ENCODE results near the gene TPPP2.

TPPP2 gene

GRCh38 chr14:21048638-21049037 is 18.6 kb downstream of the TPPP2 start:
- H3K4me3 ChIP-seq (ENCODE audit: control insufficient read depth in 1 of 7, extremely low read depth in 1 of 7, insufficient read depth in 4 of 7, low read depth in 2 of 7, low read length in 6 of 7), result no peak overlapping the region

DNA sequence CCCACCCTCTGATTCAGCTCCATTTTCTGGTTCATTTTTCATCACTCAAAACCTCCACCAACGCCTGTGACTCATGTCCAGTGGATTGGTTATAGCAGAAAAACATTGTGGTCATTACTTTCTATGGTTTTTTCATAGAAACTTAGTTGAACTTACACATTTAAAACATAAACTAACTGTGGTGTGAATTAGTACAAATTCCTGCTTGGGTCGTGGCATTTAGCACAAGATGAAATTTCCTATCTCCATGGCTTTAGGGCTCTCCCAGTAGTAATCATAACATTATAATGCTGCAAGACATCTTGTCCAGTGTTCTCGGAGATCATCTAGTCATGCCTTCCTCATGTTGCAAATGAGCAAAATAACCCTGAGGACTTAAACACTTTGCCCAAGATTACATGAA is 19.3 kb downstream of the TPPP2 start:
- WGBS (ENCODE audit: insufficient coverage), result 94% methylated on average over 2 of the region's 3 CpGs
- POLR2A ChIA-PET, result no interaction called here
- H3K9me3 ChIP-seq (ENCODE audit: control extremely low read depth in 1 of 5, control insufficient read depth in 4 of 5, insufficient read depth in 2 of 5, low read depth in 1 of 5, low read length in 4 of 5), result no peaks in the 10 kb centered on the region
- DNase-seq, result no peak
- H3K27ac ChIP-seq (ENCODE audit: insufficient read depth in 1 of 2, low read depth in 1 of 2, low read length in 2 of 2, poor library complexity in 1 of 2, severe bottlenecking in 2 of 2), result no peak overlapping the region
- no peaks in the 10 kb centered on the region for H3K36me3 ChIP-seq (ENCODE audit: control insufficient read depth in 4 of 4, insufficient read depth in 4 of 4, low read length in 3 of 4)
- CTCF ChIA-PET, result interaction anchor here (1.5 to 6.7 kb wide), 5 partner anchors 10 to 35 kb away, joined by 3 to 42 read pairs (median 12); no protein-coding TSS in a partner anchor
- H3K4me3 ChIP-seq (ENCODE audit: control insufficient read depth in 1 of 7, extremely low read depth in 1 of 7, insufficient read depth in 4 of 7, low read depth in 2 of 7, low read length in 6 of 7), result no peak overlapping the region
- no peaks in the 10 kb centered on the region for H3K27me3 ChIP-seq (replicated peaks in 2 of 5; ENCODE audit: control insufficient read depth in 4 of 5, insufficient read depth in 5 of 5, low read length in 4 of 5)
- H3K4me1 ChIP-seq (ENCODE audit: control extremely low read depth in 1 of 4, control insufficient read depth in 4 of 4, insufficient read depth in 4 of 4, low read length in 3 of 4), result peaks cover 5 to 13% (median 11%) of the 10 kb centered on the region in 4 experiments

More at GRCh38 chr14:21048638-21049037, 18.6 kb downstream of the TPPP2 start:
- H3K27ac ChIP-seq (ENCODE audit: insufficient read depth in 1 of 2, low read depth in 1 of 2, low read length in 2 of 2, poor library complexity in 1 of 2, severe bottlenecking in 2 of 2), result no peak overlapping the region
- no peaks in the 10 kb centered on the region for H3K27me3 ChIP-seq (replicated peaks in 2 of 5; ENCODE audit: control insufficient read depth in 4 of 5, insufficient read depth in 5 of 5, low read length in 4 of 5)
- H3K4me1 ChIP-seq (ENCODE audit: control extremely low read depth in 1 of 4, control insufficient read depth in 4 of 4, insufficient read depth in 4 of 4, low read length in 3 of 4), result peaks cover 9 to 19% (median 17%) of the 10 kb centered on the region in 4 experiments
- H3K36me3 ChIP-seq (ENCODE audit: control insufficient read depth in 4 of 4, insufficient read depth in 4 of 4, low read length in 3 of 4), result no peaks in the 10 kb centered on the region
- no peak for DNase-seq
- WGBS (ENCODE audit: insufficient coverage), result 100% methylated on average over 2 of the region's 2 CpGs
- H3K9me3 ChIP-seq (ENCODE audit: control extremely low read depth in 1 of 5, control insufficient read depth in 4 of 5, insufficient read depth in 2 of 5, low read depth in 1 of 5, low read length in 4 of 5), result no peaks in the 10 kb centered on the region
- CTCF ChIA-PET, result interaction anchor here (0.9 to 6.7 kb wide), 11 partner anchors 9 to 77 kb away, joined by 3 to 42 read pairs (median 11); partner anchors contain the start of gene RNASE8
- POLR2A ChIA-PET, result no interaction called here

DNA sequence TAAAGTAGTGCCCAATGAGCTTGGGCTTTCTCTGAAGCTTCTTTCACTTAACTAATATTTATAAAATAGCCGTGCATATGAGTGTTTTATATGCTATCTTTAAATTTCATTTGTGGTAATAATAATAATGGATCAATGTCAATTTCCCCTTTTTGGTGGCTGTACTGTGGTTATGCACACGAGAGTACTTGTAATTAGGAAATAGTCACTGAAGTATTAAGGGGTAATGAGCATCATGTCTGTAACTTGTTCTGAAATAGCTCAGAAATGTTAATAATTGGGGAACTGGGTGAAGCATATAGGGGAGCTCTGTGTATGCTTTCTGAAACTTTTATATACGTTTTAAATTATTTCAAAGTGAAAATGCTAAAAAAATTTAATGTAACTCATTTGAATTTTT is 20.6 kb downstream of the TPPP2 start:
- ChIA-PET POLR2A (no interaction called here), CTCF (interaction anchor here (0.5 to 6.7 kb wide), 8 partner anchors 11 to 481 kb away, joined by 3 to 42 read pairs (median 4); no protein-coding TSS in a partner anchor)
- Histone ChIP-seq H3K4me1 (ENCODE audit: control extremely low read depth in 1 of 4, control insufficient read depth in 4 of 4, insufficient read depth in 4 of 4, low read length in 3 of 4) (peaks cover 0 to 4% (median 2%) of the 10 kb centered on the region in 4 experiments), H3K9me3 (ENCODE audit: control extremely low read depth in 1 of 5, control insufficient read depth in 4 of 5, insufficient read depth in 2 of 5, low read depth in 1 of 5, low read length in 4 of 5) (no peaks in the 10 kb centered on the region), H3K27me3 (replicated peaks in 2 of 5; ENCODE audit: control insufficient read depth in 4 of 5, insufficient read depth in 5 of 5, low read length in 4 of 5) (no peaks in the 10 kb centered on the region), H3K4me3 (ENCODE audit: control insufficient read depth in 1 of 7, extremely low read depth in 1 of 7, insufficient read depth in 4 of 7, low read depth in 2 of 7, low read length in 6 of 7) (no peak overlapping the region), H3K27ac (ENCODE audit: insufficient read depth in 1 of 2, low read depth in 1 of 2, low read length in 2 of 2, poor library complexity in 1 of 2, severe bottlenecking in 2 of 2) (no peak overlapping the region), H3K36me3 (ENCODE audit: control insufficient read depth in 4 of 4, insufficient read depth in 4 of 4, low read length in 3 of 4) (no peaks in the 10 kb centered on the region)
- WGBS (ENCODE audit: insufficient coverage), result 0% methylated on average over 1 of the region's 3 CpGs
- DNase-seq, result peak in 1 of 3 donors; percentile 33

DNA sequence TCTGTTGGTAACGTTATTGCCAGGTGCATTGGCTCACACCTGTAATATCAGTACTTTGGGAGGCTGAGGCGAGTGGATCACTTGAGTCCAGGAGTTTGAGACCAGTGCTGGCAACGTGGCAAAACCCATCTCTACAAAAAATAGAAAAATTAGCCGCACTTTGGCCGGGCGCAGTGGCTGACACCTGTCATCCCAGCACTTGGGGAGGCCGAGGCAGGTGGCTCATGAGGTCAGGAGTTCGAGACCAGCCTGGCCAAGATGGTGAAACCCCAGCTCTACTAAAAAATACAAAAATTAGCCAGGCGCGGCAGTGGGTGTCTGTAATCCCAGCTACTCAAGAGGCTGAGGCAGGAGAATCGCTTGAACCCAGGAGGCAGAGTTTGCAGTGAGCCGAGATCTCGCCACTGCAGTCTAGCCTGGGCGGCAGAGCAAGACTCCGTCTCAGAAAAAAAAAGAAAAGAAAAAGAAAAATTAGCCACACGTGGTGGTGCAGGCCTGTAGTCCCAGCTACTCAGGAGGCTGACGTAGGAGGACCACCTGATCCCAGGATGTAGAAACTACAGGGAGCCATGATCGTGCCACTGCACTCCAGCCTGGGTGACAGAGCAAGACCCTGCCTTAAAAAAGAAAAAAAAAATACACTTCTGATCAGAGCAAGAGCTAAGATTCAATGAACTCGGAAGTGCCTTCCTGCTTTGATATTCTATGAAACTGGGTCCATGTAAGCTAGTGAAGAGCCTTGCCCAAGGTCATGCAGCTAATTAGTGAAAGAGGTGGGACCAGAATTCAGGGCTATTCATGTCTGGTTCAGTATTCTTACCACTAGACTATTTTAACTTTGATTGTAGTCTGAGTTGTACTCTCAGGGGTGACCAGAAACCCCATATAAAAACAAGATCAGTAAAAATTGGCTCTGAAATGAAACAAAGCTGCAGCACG is 23.4 kb downstream of the TPPP2 start:
- Histone ChIP-seq H3K27ac (ENCODE audit: insufficient read depth in 1 of 2, low read depth in 1 of 2, low read length in 2 of 2, poor library complexity in 1 of 2, severe bottlenecking in 2 of 2) (no peak overlapping the region), H3K4me1 (ENCODE audit: control extremely low read depth in 1 of 4, control insufficient read depth in 4 of 4, insufficient read depth in 4 of 4, low read length in 3 of 4) (peaks cover 0 to 4% (median 2%) of the 10 kb centered on the region in 4 experiments), H3K36me3 (ENCODE audit: control insufficient read depth in 4 of 4, insufficient read depth in 4 of 4, low read length in 3 of 4) (no peaks in the 10 kb centered on the region), H3K9me3 (ENCODE audit: control extremely low read depth in 1 of 5, control insufficient read depth in 4 of 5, insufficient read depth in 2 of 5, low read depth in 1 of 5, low read length in 4 of 5) (no peaks in the 10 kb centered on the region), H3K4me3 (ENCODE audit: control insufficient read depth in 1 of 7, extremely low read depth in 1 of 7, insufficient read depth in 4 of 7, low read depth in 2 of 7, low read length in 6 of 7) (no peak overlapping the region), H3K27me3 (replicated peaks in 2 of 5; ENCODE audit: control insufficient read depth in 4 of 5, insufficient read depth in 5 of 5, low read length in 4 of 5) (no peaks in the 10 kb centered on the region)
- 97% methylated on average over 19 of the region's 20 CpGs for WGBS (ENCODE audit: insufficient coverage)
- POLR2A ChIA-PET, result no interaction called here
- CTCF ChIA-PET, result interaction anchor here (0.8 to 1.3 kb wide), 4 partner anchors 10 to 54 kb away, joined by 3 to 5 read pairs (median 3); no protein-coding TSS in a partner anchor
- DNase-seq, result no peak

DNA sequence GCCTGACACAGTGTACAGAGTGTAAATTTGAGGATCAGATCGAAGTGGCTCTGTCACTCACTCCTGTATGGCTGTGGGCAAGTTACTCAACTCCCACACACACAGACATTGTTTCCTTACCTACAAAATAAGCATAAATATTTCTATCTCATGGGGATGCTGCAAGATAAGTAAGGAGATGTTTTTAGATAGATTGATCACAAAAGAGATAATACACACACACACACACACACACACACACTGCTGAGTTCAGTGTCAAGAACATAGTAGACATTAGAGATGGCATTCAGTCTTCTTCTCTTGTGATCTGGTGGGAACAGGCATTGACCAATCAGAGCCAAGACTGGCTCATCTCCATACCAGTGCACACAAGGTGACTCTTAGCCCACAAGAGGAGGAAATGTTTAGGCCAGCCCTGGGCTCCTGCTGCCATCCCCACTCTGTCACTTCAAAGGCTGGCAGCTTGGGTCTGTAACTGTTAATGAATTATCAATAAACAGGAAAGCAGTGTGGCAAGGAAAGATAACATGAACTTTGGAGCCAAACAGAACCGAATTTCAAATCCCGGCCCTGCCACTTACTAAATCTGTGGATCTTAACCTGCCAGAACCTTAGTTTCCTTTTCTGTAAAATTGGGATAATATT is 24.2 kb downstream of the TPPP2 start:
- ChIA-PET CTCF (interaction anchor here (0.8 to 1.3 kb wide), 4 partner anchors 11 to 53 kb away, joined by 3 to 5 read pairs (median 3); no protein-coding TSS in a partner anchor), POLR2A (no interaction called here)
- H3K4me3 ChIP-seq (ENCODE audit: control insufficient read depth in 1 of 7, extremely low read depth in 1 of 7, insufficient read depth in 4 of 7, low read depth in 2 of 7, low read length in 6 of 7), result no peak overlapping the region
- no peak for DNase-seq
- no peaks in the 10 kb centered on the region for H3K27me3 ChIP-seq (replicated peaks in 2 of 5; ENCODE audit: control insufficient read depth in 4 of 5, insufficient read depth in 5 of 5, low read length in 4 of 5)
- H3K27ac ChIP-seq (ENCODE audit: insufficient read depth in 1 of 2, low read depth in 1 of 2, low read length in 2 of 2, poor library complexity in 1 of 2, severe bottlenecking in 2 of 2), result no peak overlapping the region
- 40% methylated on average over 1 of the region's 3 CpGs for WGBS (ENCODE audit: insufficient coverage)
- no peaks in the 10 kb centered on the region for H3K36me3 ChIP-seq (ENCODE audit: control insufficient read depth in 4 of 4, insufficient read depth in 4 of 4, low read length in 3 of 4)
- H3K4me1 ChIP-seq (ENCODE audit: control extremely low read depth in 1 of 4, control insufficient read depth in 4 of 4, insufficient read depth in 4 of 4, low read length in 3 of 4), result peaks cover 0 to 4% (median 2%) of the 10 kb centered on the region in 4 experiments
- no peaks in the 10 kb centered on the region for H3K9me3 ChIP-seq (ENCODE audit: control extremely low read depth in 1 of 5, control insufficient read depth in 4 of 5, insufficient read depth in 2 of 5, low read depth in 1 of 5, low read length in 4 of 5)

- H3K36me3 ChIP-seq (ENCODE audit: control insufficient read depth in 4 of 4, insufficient read depth in 4 of 4, low read length in 3 of 4), result no peaks in the 10 kb centered on the region
- CTCF ChIA-PET, result no interaction called here
- no peaks in the 10 kb centered on the region for H3K27me3 ChIP-seq (replicated peaks in 2 of 5; ENCODE audit: control insufficient read depth in 4 of 5, insufficient read depth in 5 of 5, low read length in 4 of 5)
- no peak overlapping the region for H3K4me3 ChIP-seq (ENCODE audit: control insufficient read depth in 1 of 7, extremely low read depth in 1 of 7, insufficient read depth in 4 of 7, low read depth in 2 of 7, low read length in 6 of 7)
- H3K4me1 ChIP-seq (ENCODE audit: control extremely low read depth in 1 of 4, control insufficient read depth in 4 of 4, insufficient read depth in 4 of 4, low read length in 3 of 4), result peaks cover 0 to 4% (median 2%) of the 10 kb centered on the region in 4 experiments
- H3K9me3 ChIP-seq (ENCODE audit: control extremely low read depth in 1 of 5, control insufficient read depth in 4 of 5, insufficient read depth in 2 of 5, low read depth in 1 of 5, low read length in 4 of 5), result no peaks in the 10 kb centered on the region
- POLR2A ChIA-PET, result no interaction called here
- no CpG with 5 or more reads among the region's 4 CpGs for WGBS (ENCODE audit: insufficient coverage)
- H3K27ac ChIP-seq (ENCODE audit: insufficient read depth in 1 of 2, low read depth in 1 of 2, low read length in 2 of 2, poor library complexity in 1 of 2, severe bottlenecking in 2 of 2), result no peak overlapping the region
- no peak for DNase-seq
Observed at GRCh38 chr14:21054768-21055145, 24.7 kb downstream of the TPPP2 start.
